Cortex of kidney (tissue), 1 donor: Measurements from ENCODE around the gene PAF1.

Experiments
- DNase-seq: peaks from one replicate; lab custom pipeline; 2025; lab: John Stamatoyannopoulos, UW

The PAF1 gene

DNA sequence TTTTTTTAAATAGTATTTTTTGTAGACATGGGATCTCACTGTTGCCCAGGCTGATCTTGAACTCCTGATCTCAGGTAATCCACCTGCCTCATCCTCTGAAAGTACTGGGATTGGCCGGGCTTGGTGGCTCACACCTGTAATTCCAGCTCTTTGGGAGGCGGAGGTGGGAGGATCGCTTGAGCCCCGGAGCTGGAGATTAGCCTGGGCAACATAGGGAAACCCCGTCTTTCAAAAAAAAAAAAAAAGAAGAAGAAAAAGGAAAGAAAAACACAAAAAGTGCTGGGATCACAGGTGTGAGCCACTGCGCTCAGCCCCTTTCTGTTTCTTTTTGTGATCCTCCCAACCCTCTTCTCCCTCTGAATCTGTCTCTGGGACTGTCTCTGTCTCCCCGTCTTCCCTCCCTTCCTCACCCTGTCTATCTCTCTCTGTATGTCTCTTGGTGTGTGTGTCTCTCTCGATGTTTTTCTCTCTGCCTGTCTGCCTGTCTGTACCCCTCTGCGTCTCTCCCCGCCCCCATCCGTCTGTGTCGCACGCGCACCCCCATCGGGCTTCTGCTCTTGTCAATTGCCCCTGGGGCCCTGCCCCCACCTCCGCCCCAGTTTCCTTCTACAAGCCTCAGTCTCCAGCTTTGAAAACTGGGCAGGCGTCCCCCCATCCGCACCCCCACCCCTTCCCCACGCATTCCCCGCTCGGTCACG lies 15.2 kb upstream of the PAF1 start:
- no peak for DNase-seq

DNA sequence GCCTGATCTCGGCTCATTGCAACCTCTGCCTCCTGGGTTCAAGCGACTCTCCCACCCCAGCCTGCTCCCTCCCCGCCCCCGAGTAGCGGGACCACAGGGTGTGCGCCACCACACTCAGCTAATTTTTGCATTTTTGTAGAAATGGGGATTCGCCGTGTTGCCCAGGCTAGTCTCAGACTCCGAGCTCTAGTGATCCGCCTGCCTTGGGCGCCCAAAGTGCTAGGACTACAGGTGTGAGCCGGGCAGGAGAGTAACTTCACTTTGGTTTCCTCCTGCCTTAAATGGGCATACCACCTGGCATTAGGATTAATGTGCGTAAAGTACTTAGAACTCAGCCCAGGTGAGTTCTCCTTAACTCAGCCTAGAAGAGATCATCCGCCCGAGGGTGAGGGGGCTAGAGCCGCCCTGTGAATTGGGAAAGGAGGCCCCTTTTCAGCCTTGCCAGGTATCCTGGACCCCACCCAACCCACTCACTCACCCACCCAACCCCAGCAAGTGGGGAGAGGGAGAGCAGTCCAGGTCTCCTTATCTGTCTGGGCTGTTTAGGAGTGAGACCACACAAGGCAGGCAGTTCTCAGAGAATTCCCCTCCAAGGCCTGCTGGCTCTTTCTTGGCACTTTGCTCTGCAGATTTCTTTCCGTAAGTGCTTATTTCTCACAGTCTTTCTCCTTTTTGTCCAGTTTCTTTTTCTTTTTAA lies 14.5 kb upstream of the PAF1 start:
- DNase-seq, result no peak

DNA sequence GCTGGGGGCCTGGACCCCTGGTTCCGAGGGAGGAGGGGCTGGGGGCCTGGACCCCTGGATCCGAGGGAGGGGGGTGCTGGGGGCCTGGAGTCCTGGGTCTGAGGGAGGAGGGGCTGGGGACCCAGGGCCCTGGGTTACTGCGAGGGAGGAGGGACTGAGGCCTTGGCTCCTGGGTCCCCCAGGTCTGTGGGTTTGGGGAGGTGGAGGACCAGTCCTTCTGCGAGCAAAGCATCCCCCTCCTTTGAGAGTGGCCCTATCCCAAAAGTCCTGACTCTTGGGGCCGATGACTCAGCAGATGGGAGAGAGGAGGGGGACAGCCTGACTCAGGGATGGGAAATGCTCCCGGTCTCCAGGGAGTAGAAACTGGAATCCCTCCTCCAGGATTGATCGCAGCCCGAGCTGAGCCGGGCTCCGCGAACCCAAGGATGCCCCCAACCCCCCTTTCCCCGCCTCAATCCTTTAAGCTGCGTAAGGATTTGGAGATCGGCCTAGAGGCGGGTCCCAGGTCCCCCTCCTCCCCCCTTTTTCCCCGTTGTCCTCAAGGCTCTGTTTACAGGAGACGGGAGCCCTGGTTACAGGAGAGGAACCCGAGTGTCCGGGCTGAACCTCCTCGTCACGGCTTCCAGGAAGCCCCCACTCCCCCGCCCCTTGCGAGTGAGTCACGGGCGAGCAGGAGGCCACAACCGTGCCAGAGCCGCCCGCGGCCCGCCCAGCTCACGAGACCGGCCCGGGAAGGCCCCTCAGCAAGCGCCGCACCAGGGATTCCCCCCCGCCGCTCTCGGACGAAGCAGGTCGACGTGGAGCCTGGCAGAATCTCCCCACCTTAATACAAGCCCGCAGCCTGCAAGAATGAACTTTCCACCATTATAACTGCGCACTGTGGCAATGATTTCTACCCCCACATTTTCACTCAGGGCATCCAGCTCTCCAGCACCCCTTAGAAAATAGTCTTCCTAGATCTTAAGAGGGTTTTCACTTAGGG lies 12.7 kb upstream of the PAF1 start:
- DNase-seq, result no peak

DNA sequence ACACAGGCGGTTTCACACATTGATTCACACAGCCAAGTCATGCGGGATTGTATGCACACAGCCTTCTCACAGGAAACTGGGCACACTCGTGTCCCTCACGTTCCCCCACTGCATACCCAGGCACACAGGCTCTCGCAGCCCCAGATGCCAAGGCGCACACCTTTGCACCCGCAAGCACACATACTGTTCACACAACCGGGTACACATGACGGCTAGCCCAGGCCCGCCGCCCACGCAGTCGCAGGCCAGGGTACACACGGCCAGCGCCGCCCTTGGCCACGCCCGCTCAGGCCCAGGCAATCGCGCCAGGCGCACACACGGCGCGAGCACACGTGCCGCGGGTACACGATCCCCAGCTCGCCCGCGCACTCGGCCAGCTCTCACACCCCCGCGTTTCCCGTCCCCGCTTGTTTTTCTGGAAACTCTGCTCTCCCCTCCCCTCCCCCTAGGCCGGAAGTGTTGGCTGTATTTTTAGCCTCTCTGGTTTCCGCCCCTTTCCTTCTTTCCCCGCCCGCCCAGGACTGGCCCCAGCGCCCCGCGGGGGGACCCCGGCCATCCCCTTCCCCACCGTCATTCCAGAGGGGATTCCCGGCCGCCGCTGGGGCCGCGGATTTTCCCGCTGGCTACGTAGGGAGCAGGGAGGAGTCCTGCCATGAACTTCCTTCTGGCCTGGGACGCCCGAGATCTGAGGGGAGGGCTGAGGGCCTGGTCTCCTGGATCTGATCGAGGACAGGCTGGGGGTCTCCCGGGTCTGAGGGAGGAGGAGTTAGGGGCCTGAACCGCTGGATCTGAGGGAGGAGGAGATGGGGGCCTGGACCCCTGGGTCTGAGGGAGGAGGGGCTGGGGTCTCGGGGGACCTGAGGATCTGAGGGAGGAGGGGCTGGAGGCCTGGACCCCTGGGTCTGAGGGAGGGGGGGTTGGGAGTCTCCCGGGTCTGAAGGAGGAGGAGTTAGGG lies 11.7 kb upstream of the PAF1 start:
- no peak for DNase-seq

DNA sequence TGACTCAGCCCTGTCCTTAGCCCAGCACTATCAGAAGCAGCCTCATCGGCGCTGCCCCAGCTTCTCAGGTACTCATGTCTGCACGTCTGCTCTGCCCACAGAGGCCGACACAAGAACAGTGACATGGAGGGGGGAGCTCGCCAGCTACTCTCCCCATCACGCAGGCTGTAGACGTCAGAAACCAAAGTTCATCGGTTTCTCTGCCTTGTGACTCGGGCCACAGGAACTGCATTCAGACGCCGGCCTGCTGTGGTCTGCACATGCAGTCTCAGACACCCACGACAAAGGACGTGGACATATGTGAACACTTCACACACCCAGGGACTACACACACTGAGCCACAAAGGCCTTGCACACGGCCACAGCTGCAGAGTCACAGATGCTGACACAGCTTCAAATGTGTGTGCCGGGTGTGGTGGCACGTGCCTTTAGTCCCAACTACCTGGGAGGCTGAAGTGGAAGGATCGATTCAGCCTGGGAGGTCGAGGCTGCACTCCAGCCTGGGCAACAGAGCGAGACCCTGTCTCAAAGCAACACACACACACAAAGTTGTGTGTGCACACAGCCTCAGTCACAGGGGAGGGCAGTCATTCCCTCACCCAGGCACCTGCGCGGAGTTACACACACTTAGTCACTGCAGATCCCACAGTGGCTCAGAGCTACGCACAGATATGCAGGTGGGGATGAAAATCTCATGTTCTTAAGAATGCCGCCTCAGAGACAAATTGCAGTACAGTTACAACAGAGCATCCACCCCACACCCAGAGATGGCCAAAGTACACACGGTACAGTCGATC lies 10.8 kb upstream of the PAF1 start:
- no peak for DNase-seq

DNA sequence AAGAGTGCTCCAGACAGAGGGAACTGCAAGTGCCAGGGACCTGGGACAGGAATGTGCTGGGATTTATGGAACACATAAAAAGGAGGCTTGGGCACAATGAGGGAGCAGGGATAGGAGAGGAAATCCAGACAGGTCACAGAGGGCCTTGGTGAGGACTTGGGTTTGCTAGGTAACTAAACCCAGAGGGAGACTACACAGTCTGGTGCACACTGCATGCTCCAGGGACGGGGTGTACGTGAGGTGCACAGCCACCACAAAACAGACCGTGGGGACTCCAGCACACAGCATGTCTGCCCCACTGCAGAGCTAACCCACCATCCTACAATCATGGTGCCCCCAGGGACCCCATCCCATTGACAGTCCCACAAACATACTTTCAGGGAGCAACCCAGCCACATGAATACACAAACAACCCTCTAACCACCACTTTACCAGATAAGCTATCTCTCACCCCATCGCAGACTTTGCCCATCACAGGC lies 10.2 kb upstream of the PAF1 start:
- DNase-seq, result no peak

DNA sequence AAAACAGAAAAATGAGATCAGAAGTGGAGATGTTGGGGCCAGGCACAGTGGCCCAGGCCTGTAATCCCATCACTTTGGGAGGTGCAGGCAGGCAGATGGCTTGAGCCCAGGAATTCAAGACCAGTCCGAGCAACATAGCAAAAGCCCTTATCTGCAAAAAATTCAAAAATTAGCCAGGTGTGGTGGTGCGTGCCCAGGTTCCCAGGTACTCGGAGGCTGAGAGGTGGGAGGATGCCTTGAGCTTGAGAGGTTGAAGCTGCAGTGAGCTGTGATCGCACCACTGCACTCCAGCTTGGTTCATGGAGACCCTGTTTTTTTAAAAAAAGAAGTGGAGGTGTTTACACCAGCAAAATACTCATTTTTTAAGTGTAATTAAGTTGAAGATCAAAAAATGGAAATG lies 9.2 kb upstream of the PAF1 start:
- DNase-seq, result no peak

DNA sequence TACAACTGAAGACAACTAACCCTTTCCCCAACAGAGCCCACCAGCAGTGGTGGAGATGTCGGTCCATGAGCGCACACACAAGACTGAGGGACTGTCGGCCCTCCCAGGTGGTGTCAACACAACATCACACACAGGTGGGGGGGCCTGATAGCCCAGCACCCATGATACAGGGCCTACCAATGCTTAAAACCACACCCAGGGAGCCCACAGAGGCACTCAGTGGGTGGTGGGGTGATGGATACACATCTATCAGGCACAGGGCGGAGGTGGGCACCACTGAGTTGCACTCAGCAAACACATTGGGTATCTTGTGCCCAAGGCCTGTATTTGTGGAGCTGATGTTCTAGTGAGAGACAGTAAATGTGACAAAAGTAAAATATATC lies 8.8 kb upstream of the PAF1 start:
- DNase-seq, result no peak

DNA sequence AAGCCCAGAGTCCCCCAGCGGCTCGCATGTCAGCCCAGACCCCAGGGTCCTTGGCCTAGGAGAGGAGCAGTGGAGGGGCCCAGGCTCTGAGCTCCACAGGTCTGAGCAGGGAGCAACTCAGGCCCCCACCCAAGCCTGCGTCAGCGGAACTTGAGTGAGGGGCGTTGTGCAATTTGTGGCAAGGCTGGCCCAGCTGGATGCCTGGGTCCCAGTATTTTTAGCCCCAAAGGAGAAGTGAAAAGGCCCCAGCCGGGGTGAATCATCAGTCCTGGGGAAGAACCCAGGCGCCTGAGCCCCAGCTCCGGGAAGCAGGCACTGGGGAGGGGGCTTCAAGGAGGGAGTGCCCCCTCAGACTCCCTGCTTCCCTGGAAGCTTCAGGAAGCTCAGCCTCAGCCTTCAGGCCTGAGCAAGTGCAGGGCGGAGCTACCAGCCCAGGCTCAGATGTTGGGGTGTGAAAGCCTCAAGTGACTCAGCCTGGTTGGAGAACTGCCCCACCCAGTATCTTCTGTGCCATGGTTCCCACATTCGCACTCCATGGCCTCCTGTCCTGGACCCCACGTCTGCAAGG lies 7.5 kb upstream of the PAF1 start:
- DNase-seq, result no peak

DNA sequence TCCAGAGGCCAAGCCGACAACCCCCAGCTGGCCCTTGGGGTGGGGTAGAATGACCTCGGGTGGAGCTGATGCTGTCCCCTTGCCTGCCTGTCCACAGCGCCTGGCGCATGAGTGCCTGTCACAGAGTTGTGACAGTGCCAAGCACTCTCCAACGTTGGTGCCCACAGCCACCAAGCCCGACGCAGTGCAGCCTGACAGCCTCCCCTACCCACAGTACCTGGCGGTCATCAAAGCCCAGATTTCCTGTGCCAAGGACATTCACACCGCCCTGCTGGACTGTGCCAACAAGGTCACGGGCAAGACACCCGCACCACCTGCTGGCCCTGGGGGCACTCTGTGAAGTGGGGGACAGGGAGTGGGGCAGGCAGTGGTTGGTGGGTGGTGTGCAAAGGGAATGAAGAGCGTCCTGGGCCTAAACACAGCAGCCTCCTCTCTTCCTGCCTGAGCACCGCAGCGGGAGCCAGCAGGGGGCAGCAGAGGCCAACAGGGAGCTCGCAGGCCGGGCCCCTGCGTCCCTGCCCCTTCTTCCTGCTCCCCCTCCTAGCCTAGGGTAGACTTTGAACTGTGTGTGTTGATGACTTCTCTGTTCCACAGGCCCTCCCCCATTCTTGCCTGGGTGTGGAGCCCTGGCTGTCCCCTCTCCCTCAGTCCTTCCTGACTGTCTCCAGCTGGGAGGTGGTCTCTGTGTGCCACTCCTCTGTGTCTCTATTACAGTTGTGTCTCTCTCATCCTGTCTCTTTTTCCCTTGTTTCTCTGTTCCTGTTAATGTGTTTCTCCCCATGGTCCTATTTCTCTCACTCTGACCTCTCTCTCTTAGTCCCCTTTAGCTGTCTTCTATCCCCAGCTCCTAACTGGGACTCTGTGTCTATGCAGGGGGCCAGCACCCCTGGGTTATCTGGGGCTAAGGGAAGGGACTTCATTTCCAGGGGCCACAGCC lies 6.7 kb upstream of the PAF1 start:
- DNase-seq, result no peak

DNA sequence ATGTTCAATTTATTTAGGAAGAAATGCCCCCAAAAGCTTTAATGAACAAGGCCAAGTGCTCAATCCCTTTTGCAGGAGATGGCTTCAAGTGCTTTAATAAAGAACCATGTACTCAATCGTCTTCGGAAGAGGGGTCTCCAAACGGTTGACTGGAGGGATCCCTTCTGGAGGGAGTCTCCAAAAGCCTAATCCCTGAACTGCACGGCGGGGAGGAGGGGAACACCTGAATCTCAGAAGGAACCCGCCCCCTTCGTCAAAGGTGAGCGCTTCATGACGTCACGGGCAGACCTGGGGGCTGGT lies 505 bp downstream of the PAF1 start:
- no peak for DNase-seq

DNA sequence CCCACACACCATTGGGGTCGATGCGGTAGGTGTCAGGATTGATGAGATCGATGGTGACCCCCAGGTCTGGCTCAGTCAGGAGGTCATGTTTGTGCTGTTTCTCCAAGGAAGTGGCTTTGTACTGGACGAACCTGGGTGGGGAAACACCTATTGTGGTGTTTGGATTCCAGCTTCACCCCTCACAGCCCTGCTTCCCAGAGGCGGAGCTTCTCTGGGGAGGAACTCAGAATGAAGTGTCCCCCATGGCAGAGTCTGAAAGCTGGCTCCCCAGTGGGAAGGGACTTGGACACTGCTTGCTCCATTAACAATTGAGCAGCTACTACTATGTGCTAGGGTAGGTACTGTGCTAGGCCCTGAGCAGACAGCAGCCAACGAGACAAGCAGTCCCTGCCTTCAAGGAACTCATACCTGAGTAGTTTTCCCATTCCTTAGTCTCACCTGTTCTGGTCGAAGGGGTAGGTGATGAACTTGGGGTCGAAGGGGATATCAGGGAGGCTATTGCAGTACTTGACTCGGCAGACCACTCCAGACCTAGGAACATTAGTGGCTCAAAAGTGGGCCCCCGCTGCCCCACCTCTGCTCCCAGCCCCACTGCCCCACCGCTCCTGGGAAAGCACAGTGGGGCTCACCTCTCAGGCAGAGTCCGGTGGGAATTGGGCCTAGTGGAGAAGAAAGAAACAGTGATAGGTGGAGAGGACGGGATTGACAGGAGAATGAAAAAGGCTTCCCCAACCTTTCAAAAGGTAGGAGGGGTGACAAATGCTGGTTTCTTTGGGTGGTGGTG lies 1.1 kb downstream of the PAF1 start:
- DNase-seq, result no peak

DNA sequence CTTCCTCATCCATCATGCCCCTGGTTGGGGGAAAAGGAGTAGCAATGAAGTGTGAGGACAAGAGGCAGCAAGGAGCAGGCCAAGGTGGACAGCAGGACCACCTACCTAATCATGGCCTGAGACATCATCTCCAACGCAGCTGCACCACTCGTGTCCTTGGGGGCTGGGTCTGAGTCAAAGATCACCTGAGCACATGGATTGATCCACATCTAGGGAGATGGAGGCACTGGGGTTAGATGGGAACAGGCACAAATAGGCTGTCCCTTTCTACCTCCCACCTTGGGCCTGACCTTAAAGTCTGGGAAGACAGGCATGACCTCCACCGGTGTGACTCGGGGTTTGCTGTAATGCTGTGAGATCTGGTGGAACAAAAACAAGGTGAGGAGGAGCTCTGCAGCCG lies 2.2 kb downstream of the PAF1 start:
- no peak for DNase-seq

DNA sequence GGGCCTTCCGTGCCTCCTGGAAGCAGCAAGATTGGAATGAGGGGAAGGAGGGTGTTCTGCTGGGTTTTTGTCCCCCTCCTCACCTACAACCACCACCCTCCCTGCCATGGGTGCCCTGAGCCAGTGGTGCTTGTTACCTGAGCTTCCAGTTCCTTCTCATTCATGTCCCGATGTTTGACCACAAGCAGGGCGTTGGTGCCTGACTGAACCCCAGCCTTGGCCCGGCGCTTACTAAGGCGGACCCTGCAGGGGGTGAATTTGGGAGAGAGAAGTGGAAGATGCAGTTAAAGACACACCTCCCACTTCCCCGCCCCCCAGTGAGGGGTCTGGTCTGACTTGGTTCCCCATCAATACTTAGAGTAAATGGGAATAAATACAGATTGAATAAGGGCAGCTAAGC lies 4.3 kb downstream of the PAF1 start:
- no peak for DNase-seq

DNA sequence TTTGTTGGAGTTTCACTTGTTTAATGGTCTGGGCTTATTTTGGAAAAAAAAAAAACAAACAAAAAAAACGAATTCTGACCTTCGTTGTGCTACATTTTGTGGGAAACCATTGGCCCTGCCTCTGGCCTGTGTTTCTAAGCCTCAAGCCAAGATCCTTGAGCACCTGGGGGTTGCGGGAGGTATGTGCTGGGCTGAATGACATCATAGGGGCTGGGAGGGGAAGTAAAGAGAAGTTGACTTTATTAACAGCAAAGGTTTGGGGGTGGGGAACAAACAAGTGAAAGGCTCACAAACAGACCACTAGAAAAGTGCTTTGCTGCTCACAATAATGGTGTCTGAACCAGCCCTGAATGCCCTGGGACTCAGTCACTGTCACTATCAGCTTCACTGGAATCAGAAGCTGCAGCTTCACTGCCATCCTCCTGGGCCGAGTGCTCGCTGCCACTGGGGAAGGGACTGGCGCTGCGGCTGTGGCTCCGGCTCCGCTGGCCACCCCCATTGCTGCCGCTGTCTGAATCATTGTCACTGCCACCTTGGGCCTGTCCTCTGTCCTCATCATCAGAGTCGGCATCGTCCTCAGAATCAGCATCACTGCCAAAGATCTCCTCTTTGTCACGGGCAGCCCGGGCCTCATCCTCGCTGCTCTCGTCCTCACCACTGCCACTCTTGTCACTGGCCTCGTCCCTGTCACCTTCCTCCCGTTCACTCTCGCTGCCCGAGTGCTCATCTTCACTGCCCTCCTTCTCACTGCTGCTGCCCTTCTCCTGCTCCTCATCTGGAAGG lies 5.1 kb downstream of the PAF1 start:
- DNase-seq, result no peak

DNA sequence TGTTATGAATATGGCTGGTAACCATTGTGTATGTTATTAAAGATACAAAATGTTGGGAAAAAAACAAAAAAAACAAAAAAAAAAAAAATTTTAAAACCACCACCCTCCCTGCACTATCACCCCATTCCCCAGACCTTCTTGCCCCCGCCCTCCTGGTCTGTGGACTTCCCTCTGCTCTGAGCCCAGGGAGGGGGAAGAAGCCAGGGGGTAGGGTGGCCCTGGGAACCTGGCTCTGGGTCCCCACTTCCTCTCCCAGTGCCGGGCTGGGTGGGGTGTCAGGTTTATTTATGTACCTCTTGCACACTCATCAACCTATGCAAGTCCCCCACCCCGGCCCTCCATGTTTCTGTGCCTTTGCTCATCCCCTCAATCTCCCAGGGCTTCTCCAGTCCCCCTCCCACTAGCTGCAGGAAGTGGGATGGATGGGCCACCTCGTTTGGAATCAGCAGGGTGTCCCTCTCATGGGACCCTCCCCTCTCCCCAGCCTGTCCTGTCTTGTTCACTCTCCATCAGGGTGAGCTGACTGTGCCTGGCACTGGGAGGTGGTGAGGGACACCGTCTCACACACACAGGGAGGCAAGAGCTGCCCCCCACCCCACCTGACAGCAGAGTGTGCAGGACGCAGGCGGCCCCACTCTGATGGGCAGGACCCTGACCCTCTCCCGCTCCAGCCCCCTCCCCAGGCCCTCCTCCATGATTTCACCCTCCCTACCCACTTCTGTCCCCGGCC lies 5.9 kb downstream of the PAF1 start:
- no peak for DNase-seq
